K562 treated with DMSO at 1 percent for 12 hours (cell line): Measurements from ENCODE around the gene EPG5. TPM values are rescaled to one million over a fixed set of nuclear protein-coding genes. Genes with fewer than 3 reads are reported as not detected.

Experiments used
- total RNA-seq: library from RNA; unstranded; fragments of 300-600 nt; gene quantifications from 2 replicates; pipeline ENCODE4 v1.2.3, GENCODE V29; 2022; ENCODE audit not compliant: insufficient read depth

The EPG5 gene, protein sequence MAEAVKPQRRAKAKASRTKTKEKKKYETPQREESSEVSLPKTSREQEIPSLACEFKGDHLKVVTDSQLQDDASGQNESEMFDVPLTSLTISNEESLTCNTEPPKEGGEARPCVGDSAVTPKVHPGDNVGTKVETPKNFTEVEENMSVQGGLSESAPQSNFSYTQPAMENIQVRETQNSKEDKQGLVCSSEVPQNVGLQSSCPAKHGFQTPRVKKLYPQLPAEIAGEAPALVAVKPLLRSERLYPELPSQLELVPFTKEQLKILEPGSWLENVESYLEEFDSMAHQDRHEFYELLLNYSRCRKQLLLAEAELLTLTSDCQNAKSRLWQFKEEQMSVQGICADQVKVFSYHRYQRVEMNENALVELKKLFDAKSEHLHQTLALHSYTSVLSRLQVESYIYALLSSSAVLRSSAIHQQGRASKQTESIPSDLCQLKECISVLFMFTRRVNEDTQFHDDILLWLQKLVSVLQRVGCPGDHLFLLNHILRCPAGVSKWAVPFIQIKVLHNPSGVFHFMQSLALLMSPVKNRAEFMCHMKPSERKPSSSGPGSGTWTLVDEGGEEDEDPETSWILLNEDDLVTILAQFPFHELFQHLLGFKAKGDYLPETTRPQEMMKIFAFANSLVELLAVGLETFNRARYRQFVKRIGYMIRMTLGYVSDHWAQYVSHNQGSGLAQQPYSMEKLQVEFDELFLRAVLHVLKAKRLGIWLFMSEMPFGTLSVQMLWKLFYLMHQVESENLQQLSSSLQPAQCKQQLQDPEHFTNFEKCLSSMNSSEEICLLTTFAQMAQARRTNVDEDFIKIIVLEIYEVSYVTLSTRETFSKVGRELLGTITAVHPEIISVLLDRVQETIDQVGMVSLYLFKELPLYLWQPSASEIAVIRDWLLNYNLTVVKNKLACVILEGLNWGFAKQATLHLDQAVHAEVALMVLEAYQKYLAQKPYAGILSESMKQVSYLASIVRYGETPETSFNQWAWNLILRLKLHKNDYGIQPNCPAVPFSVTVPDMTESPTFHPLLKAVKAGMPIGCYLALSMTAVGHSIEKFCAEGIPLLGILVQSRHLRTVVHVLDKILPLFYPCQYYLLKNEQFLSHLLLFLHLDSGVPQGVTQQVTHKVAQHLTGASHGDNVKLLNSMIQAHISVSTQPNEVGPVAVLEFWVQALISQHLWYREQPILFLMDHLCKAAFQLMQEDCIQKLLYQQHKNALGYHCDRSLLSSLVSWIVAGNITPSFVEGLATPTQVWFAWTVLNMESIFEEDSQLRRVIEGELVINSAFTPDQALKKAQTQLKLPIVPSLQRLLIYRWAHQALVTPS (N-terminal part only)
- 1.5 and 9.7 TPM in 2 replicates for total RNA-seq

DNA sequence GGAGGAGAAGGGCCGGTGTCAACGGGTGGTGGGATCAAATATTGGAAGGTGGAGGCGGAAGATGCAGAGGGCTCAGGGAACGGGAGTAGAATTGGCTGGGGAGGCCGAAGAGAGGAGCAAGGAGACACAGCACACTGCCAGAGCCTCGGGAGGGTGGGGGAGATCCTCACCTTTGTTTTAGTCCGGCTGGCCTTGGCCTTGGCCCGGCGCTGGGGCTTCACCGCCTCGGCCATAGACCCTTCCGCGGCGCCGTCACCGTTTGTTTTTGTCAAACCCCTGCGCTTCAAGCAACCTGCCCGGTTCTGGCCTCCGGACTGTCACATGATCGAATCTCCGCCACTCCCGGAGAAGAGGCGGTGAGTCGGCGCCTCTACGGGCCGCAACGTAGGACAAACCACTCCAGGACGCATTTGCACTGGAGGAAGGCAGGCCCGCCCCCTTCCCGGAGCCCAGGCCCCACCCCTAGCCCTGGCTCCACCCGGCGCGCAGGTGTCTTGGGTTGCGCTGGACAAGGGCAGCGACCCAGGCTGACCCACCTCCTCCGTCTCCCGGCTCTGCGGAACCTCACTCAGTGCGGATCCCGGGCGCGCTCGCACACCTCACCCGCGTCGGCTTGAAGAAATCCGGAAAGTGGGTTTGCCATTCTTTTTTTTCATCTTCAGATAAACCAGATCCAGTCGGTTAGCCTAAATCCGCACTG lies at the start of gene EPG5:
Gene EPG5, minus strand, starts transcription at position 323 of the 700 bp plus-strand sequence. Its CDS starts 90 bp downstream, at position 233.

DNA sequence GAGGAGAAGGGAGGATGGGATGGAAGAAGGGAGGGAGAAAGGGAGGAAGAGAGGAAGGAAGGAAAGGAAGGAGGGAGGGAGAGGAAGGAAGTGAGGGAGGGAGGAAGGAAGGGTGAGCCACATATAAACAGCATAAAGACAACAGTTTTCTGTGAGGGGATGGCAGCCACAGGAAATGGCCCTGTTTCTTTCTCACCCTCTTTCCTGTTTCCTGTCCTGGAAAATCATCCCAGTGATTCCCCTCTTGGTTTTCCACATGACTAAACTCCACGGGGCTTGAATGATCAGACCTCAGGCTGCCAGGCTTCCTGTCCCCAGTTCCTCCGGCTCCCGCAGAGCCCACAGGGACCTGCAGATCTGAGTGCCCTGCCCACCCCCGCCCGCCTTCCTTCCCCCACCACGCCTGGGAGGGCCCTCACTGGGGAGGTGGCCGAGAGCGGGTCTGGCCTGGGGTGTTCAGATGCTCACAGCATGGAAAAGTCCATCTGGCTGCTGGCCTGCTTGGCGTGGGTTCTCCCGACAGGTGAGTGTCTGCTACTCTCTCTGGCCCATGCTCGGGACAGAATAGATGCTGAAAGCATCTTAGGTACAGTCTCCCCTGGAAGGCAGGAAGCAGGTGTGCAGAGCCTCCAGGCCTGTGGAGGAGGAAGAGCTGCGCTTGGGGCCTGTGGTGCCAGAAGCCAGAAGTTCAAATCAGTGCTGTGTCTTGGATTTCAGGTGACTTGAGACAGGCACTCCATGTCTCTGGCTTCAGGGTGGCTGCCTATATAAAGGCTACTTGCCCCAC lies 141.7 kb downstream of the EPG5 start, which contains the start of gene SIGLEC15:
Gene SIGLEC15, plus strand, starts transcription at position 418 of the 787 bp plus-strand sequence. Its CDS starts 54 bp downstream, at position 472.

Other genes starting within 250 kb of the EPG5 start
- 1.7 TPM in 1 of 2 replicates, not detected in the other for gene SLC14A1, start 243.1 kb downstream of the EPG5 start, total RNA-seq
- not detected in 2 replicates for gene SIGLEC15, start 141.7 kb downstream of the EPG5 start, total RNA-seq
- 8.9 and 25.1 TPM in 2 replicates for gene PSTPIP2, start 104.9 kb upstream of the EPG5 start, total RNA-seq
- gene ATP5F1A, start 131.0 kb upstream of the EPG5 start, total RNA-seq, result 262 and 338 TPM in 2 replicates
- 30.8 and 46.0 TPM in 2 replicates for gene HAUS1, start 137.1 kb upstream of the EPG5 start, total RNA-seq